ENCODE results near the gene PAF1.

DNA sequence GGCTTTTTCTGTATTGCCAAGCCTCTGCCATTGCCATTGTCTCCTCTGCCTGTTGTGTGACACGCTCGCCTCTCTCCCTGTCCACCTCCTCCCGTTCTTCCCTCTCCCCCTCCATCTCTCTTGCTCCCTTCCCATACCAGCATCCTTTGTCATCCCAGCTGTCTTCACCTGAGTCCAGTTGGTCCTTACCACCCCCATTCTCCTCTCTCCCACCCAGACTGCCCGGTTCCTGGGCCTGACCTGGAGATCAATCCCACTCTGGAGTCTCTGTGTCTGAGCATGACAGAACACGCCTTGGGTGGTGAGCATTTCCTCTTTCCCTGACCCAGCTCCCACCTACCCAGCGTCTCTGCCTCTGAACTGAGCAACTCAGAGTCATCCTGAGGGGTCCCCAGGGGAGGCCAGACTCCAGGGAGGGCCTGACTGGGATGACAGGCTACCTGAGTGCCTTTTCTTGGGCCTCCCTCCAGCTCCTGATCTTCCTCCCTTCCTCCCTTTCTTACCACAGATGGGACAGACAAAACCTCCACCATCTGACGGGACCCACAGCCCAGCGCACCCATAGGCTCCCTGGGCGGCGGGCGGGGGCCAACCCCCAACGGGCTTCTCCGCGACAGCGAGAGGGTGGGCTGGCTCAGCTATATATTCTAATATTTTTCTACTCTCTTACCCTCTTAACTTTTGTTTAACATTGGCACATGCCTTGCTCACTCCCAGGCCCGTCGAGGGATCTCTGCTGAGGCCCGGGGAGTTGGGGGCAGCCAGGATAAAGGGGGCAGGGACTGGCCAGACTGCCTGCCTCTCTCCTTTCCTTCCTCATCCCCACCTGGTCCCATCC, 7.7 kb downstream of the PAF1 start:
- TF ChIP-seq POLR2A (IDR thresholded peaks at IDR 0.05): no peak
- no peak for TF ChIP-seq POLR2AphosphoS5 (IDR thresholded peaks at IDR 0.05)
- TF ChIP-seq, protein P1, sequence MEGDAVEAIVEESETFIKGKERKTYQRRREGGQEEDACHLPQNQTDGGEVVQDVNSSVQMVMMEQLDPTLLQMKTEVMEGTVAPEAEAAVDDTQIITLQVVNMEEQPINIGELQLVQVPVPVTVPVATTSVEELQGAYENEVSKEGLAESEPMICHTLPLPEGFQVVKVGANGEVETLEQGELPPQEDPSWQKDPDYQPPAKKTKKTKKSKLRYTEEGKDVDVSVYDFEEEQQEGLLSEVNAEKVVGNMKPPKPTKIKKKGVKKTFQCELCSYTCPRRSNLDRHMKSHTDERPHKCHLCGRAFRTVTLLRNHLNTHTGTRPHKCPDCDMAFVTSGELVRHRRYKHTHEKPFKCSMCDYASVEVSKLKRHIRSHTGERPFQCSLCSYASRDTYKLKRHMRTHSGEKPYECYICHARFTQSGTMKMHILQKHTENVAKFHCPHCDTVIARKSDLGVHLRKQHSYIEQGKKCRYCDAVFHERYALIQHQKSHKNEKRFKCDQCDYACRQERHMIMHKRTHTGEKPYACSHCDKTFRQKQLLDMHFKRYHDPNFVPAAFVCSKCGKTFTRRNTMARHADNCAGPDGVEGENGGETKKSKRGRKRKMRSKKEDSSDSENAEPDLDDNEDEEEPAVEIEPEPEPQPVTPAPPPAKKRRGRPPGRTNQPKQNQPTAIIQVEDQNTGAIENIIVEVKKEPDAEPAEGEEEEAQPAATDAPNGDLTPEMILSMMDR (IDR thresholded peaks at IDR 0.05): no peak

All from breast epithelium (tissue), 3 donors.